GM23248 (cell line): ENCODE measurements around the gene PREB. TPM values are rescaled to one million over a fixed set of nuclear protein-coding genes. Genes with fewer than 3 reads are reported as not detected.

Experiments used
- DNase-seq: peaks from one replicate; pipeline ENCODE4 v3.0.0-alpha.2; 2015
- H2AFZ ChIP-seq: fragments of 200-600 bp; sonication (generic); 2 replicates; pipeline ENCODE4 v1.6.1; 2016; ENCODE audit warnings: antibody characterized with exemption
- H3F3A ChIP-seq: fragments of 200-600 bp; sonication (generic); 2 replicates; pipeline ENCODE4 v1.6.1; 2016; ENCODE audit warnings: mild to moderate bottlenecking, antibody characterized with exemption, mixed run types; ENCODE audit not compliant: insufficient read depth
- H3K27ac ChIP-seq: fragments of 200-600 bp; sonication (generic); 2 replicates; pipeline ENCODE4 v1.5.1; 2016; ENCODE audit warnings: mild to moderate bottlenecking
- H3K27me3 ChIP-seq: fragments of 200-600 bp; sonication (generic); replicated peaks from 2 replicates; pipeline ENCODE4 v1.6.1; 2016; ENCODE audit warnings: mild to moderate bottlenecking; ENCODE audit not compliant: insufficient read depth
- H3K36me3 ChIP-seq: fragments of 200-600 bp; sonication (generic); 2 replicates; pipeline ENCODE4 v1.6.1; 2016; ENCODE audit warnings: low read depth, mild to moderate bottlenecking
- H3K4me1 ChIP-seq: fragments of 200-600 bp; sonication (generic); 2 replicates; pipeline ENCODE4 v1.6.1; 2016; ENCODE audit warnings: mild to moderate bottlenecking; ENCODE audit not compliant: insufficient read depth
- H3K4me2 ChIP-seq: fragments of 200-600 bp; sonication (generic); one replicate; pipeline ENCODE4 v1.6.1; 2016; ENCODE audit warnings: mild to moderate bottlenecking; ENCODE audit not compliant: unreplicated experiment
- H3K4me3 ChIP-seq: fragments of 200-600 bp; sonication (generic); 2 replicates; pipeline ENCODE4 v1.5.1; 2016; ENCODE audit warnings: mild to moderate bottlenecking
- H3K79me2 ChIP-seq: fragments of 200-600 bp; sonication (generic); 2 replicates; pipeline ENCODE4 v1.6.1; 2016; ENCODE audit warnings: mild to moderate bottlenecking; ENCODE audit not compliant: insufficient read depth
- H3K9ac ChIP-seq: fragments of 200-600 bp; sonication (generic); 2 replicates; pipeline ENCODE4 v1.6.1; 2016; ENCODE audit warnings: mild to moderate bottlenecking
- H3K9me2 ChIP-seq: fragments of 200-600 bp; sonication (generic); 2 replicates; pipeline ENCODE4 v1.6.1; 2016; ENCODE audit warnings: mixed run types, mild to moderate bottlenecking, moderate library complexity; ENCODE audit not compliant: insufficient read depth
- H3K9me3 ChIP-seq: fragments of 200-600 bp; sonication (generic); one replicate; pipeline ENCODE4 v1.6.1; 2017; ENCODE audit warnings: low read depth
- H4K20me1 ChIP-seq: fragments of 200-600 bp; sonication (generic); 2 replicates; pipeline ENCODE4 v1.6.0; 2016; ENCODE audit not compliant: insufficient read depth
- EZH2 ChIP-seq: fragments of 200-600 bp; sonication (generic); IDR thresholded peaks from 2 replicates; pipeline ENCODE4 v1.6.1; 2018; ENCODE audit warnings: antibody characterized with exemption, mild to moderate bottlenecking; ENCODE audit not compliant: insufficient read depth, poor library complexity, severe bottlenecking
- EZH2phosphoT487 ChIP-seq: fragments of 200-600 bp; sonication (generic); IDR thresholded peaks from 2 replicates; pipeline ENCODE4 v1.6.1; 2018; ENCODE audit warnings: antibody characterized with exemption, moderate library complexity, mild to moderate bottlenecking, low read depth; ENCODE audit not compliant: insufficient read depth
- WGBS, 2 experiments: methylation state at CpG; one replicate each; pipeline ENCODE4 v1.1.6; 2015 to 2017; ENCODE audit warnings: low lambda C conversion rate in 2 of 2, low coverage in 1 of 2; ENCODE audit errors: missing lambda C conversion rate in 2 of 2; 5-methylcytosine and 5-hydroxymethylcytosine counted together
- in situ Hi-C: fragments of 300-500 bp; cut with MboI; formaldehyde crosslinking; loops from 2 replicates; pipeline ENCODE4 v1.15.0; 2020
- polyA plus RNA-seq: library from polyadenylated mRNA; unstranded; fragments of >200 nt; fragmentation: Nextera tagmentation; extraction: Ambion mirVana; gene quantifications from 2 replicates; pipeline ENCODE4 v1.2.1, GENCODE V29; 2016
- total RNA-seq: library from RNA; depleted of rRNA; stranded (reverse); fragments of >200 nt; shearing (Covaris generic); gene quantifications from 2 replicates; pipeline ENCODE4 v1.2.3, GENCODE V29; 2014

PREB gene
- total and polyA plus RNA-seq, 2 experiments from 2014 or later, result 45.0 to 52.2 TPM

DNA sequence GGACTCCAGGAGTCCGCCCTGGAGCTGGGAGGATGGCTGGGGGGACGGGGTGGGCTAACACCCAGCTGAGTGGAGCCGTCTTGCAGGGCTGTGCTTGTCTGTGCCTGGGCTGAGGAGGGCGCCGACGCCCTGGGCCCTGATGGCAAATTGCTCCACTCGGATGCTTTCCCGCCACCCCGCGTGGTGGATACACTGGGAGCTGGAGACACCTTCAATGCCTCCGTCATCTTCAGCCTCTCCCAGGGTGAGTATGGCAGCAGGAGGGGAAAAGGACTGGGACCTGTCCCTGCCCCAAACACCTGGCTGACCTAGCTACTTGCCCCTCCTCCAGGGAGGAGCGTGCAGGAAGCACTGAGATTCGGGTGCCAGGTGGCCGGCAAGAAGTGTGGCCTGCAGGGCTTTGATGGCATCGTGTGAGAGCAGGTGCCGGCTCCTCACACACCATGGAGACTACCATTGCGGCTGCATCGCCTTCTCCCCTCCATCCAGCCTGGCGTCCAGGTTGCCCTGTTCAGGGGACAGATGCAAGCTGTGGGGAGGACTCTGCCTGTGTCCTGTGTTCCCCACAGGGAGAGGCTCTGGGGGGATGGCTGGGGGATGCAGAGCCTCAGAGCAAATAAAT is 35.0 kb downstream of the PREB start:
- H2AFZ ChIP-seq, result no peak overlapping the region
- in situ Hi-C loops, result no loop called here

GRCh38 chr2:27097341-27097740 is 37.1 kb downstream of the PREB start:
- Histone ChIP-seq H3K4me3 (no peak overlapping the region), H3K79me2 (no peaks in the 10 kb centered on the region), H3K4me1 (no peaks in the 10 kb centered on the region), H3K27me3 (no peaks in the 10 kb centered on the region), H3K9ac (no peak overlapping the region), H3K9me3 (no peaks in the 10 kb centered on the region), H3F3A (no peaks in the 10 kb centered on the region), H3K36me3 (no peaks in the 10 kb centered on the region), H4K20me1 (no peaks in the 10 kb centered on the region), H3K4me2 (no peak overlapping the region), H2AFZ (no peak overlapping the region), H3K9me2 (no peaks in the 10 kb centered on the region), H3K27ac (no peak overlapping the region)
- TF ChIP-seq EZH2, result no peak
- TF ChIP-seq EZH2phosphoT487, result no peak
- 62 to 68% methylated on average over 14 of the region's 14 CpGs for WGBS, 2 experiments
- no peak for DNase-seq
- in situ Hi-C loops, result no loop called here

More for the DNA sequence above, 35.0 kb downstream of the PREB start:
- H3F3A ChIP-seq, result no peaks in the 10 kb centered on the region
- H3K9ac ChIP-seq, result no peak overlapping the region
- no peaks in the 10 kb centered on the region for H3K9me2 ChIP-seq
- DNase-seq, result no peak
- WGBS, 2 experiments, result 73 to 77% methylated on average over 16 to 19 of the region's 19 CpGs
- H4K20me1 ChIP-seq, result no peaks in the 10 kb centered on the region
- H3K27ac ChIP-seq, result no peak overlapping the region
- H3K4me3 ChIP-seq, result no peak overlapping the region
- H3K4me1 ChIP-seq, result no peaks in the 10 kb centered on the region
- H3K9me3 ChIP-seq, result no peaks in the 10 kb centered on the region
- H3K4me2 ChIP-seq, result no peak overlapping the region
- H3K36me3 ChIP-seq, result no peaks in the 10 kb centered on the region
- H3K79me2 ChIP-seq, result no peaks in the 10 kb centered on the region
- no peak for TF ChIP-seq EZH2phosphoT487
- 0 out of 2 replicates have a peak, but pooled peaks cover 4% of the 10 kb centered on the region for H3K27me3 ChIP-seq

- H3K9me2 ChIP-seq, result no peaks in the 10 kb centered on the region
- H3K36me3 ChIP-seq, result no peaks in the 10 kb centered on the region
- H3K79me2 ChIP-seq, result no peaks in the 10 kb centered on the region
- no peak overlapping the region for H3K9ac ChIP-seq
- no peak overlapping the region for H2AFZ ChIP-seq
- no peaks in the 10 kb centered on the region for H3K27me3 ChIP-seq
- no peak overlapping the region for H3K4me3 ChIP-seq
- no peaks in the 10 kb centered on the region for H3K9me3 ChIP-seq
- H3F3A ChIP-seq, result no peaks in the 10 kb centered on the region
- 67 to 71% methylated on average over 3 of the region's 3 CpGs for WGBS, 2 experiments
- no peak overlapping the region for H3K4me2 ChIP-seq
- H4K20me1 ChIP-seq, result no peaks in the 10 kb centered on the region
- TF ChIP-seq EZH2phosphoT487, result no peak
- TF ChIP-seq EZH2, result no peak
- in situ Hi-C loops, result no loop called here
- DNase-seq, result no peak
- no peak overlapping the region for H3K27ac ChIP-seq
- H3K4me1 ChIP-seq, result no peaks in the 10 kb centered on the region
Measured at GRCh38 chr2:27096748-27097297, 37.6 kb downstream of the PREB start.

DNA sequence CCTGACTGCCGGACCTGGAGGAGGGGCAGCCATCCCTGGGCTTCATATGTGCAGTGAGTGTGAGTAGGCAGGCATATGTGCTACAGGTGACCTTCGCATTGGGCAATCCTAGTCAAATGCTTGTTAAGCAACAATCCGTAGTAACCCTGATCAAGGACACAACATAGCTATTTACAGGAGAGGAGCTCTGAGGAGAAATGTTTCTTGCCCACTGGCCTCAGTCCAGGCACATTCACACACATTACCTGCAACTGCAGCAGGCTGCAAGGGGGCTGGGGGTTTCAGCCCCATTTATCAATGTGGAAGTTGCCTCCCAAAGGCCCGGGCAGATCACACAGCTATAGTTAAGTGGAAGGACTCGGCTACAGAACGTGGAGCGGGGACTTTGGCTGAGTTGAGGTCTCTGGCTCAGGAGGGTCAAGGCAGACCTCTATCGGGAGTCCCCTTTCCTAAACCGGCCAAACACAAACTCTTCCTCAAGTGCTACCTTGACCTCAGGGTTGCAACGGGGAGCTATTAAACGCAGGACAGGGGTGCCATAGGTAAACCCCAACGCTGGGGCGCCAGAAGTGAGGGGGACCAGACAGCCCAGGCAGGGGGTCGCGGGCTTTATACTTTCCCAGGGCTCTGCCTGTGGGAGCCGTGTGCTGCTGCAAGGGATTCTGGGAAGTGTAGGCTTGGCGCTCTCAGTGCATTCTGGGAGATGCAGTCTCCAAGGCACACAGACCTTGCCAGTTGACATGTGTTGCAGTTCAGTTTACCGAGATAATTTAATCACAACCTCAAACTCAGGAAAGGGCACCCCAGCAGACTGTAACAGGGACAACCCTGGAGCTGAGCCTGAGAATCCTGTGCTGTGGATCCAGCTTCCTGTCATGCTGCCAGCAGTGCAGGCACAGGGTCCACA is 38.4 kb downstream of the PREB start:
- H4K20me1 ChIP-seq, result no peaks in the 10 kb centered on the region
- H3K27me3 ChIP-seq, result no peaks in the 10 kb centered on the region
- H3K36me3 ChIP-seq, result no peaks in the 10 kb centered on the region
- in situ Hi-C loops, result no loop called here
- H3K4me3 ChIP-seq, result peak overlapping the region; percentile 45
- TF ChIP-seq EZH2, result no peak
- no peak for TF ChIP-seq EZH2phosphoT487
- H3K79me2 ChIP-seq, result no peaks in the 10 kb centered on the region
- no peak overlapping the region for H3K9ac ChIP-seq
- H2AFZ ChIP-seq, result peak overlapping the region; percentile 87
- peak; percentile 80 for DNase-seq
- peak overlapping the region; percentile 67 for H3K4me2 ChIP-seq
- 24 to 25% methylated on average over 18 of the region's 18 CpGs for WGBS, 2 experiments
- H3K27ac ChIP-seq, result no peak overlapping the region
- no peaks in the 10 kb centered on the region for H3F3A ChIP-seq
- no peaks in the 10 kb centered on the region for H3K9me3 ChIP-seq
- no peaks in the 10 kb centered on the region for H3K4me1 ChIP-seq
- no peaks in the 10 kb centered on the region for H3K9me2 ChIP-seq
